HG02678 (cell line): ENCODE results near the gene TEAD1.
"Not testable (repeated sequence)": the region's sequence is repeated elsewhere in the genome, so short reads cannot be mapped to it uniquely, and the experiment has no call there.

Source experiments
- ATAC-seq: cut with Tn5 transposase; IDR thresholded peaks from one replicate; pipeline ENCODE4 v1.9.1; 2021; ENCODE audit warnings: mild to moderate bottlenecking, moderate library complexity; ENCODE audit not compliant: unreplicated experiment

Gene TEAD1

GRCh38 chr11:12733091-12733490 is 58.9 kb downstream of the TEAD1 start:
- no peak for ATAC-seq

GRCh38 chr11:12734625-12735024 is 60.4 kb downstream of the TEAD1 start:
- no peak for ATAC-seq

- no peak for ATAC-seq
Observed at GRCh38 chr11:12735262-12735661, 61.0 kb downstream of the TEAD1 start.

GRCh38 chr11:12737024-12737423 is 62.8 kb downstream of the TEAD1 start:
- no peak for ATAC-seq

- no peak for ATAC-seq
Observed at GRCh38 chr11:12741671-12742216, 67.5 kb downstream of the TEAD1 start.

- ATAC-seq, result no peak
Observed at GRCh38 chr11:12743834-12744449, 69.7 kb downstream of the TEAD1 start.

GRCh38 chr11:12744826-12745502 is 70.7 kb downstream of the TEAD1 start:
- no peak for ATAC-seq

GRCh38 chr11:12745787-12746186 is 71.6 kb downstream of the TEAD1 start:
- no peak for ATAC-seq

- ATAC-seq, result no peak
Observed at GRCh38 chr11:12746593-12747097, 72.4 kb downstream of the TEAD1 start.

- ATAC-seq, result no peak
Observed at GRCh38 chr11:12748561-12748960, 74.3 kb downstream of the TEAD1 start.

GRCh38 chr11:12749442-12749841 is 75.2 kb downstream of the TEAD1 start:
- no peak for ATAC-seq

- ATAC-seq, result no peak
Observed at GRCh38 chr11:12750181-12750580, 76.0 kb downstream of the TEAD1 start.

GRCh38 chr11:12752868-12753524 is 78.8 kb downstream of the TEAD1 start:
- no peak for ATAC-seq

GRCh38 chr11:12754021-12754420 is 79.8 kb downstream of the TEAD1 start:
- no peak for ATAC-seq

- ATAC-seq, result no peak
Observed at GRCh38 chr11:12754582-12755234, 80.5 kb downstream of the TEAD1 start.

GRCh38 chr11:12755510-12756453 is 81.6 kb downstream of the TEAD1 start:
- no peak for ATAC-seq

- ATAC-seq, result no peak
Observed at GRCh38 chr11:12756454-12756806, 82.2 kb downstream of the TEAD1 start.

- no peak for ATAC-seq
Observed at GRCh38 chr11:12756867-12757266, 82.6 kb downstream of the TEAD1 start.

GRCh38 chr11:12757416-12757815 is 83.2 kb downstream of the TEAD1 start:
- ATAC-seq, result no peak

- ATAC-seq, result not testable (repeated sequence)
Observed at GRCh38 chr11:12758117-12758516, 83.9 kb downstream of the TEAD1 start.
